ENCODE data around the gene FLCN.
"Not testable (repeated sequence)": the region's sequence is repeated elsewhere in the genome, so short reads cannot be mapped to it uniquely, and the experiment has no call there.

FLCN gene

GRCh38 chr17:17237026-17237799 is at the start of gene FLCN:
Gene FLCN, minus strand, starts transcription at chr17:17237168. Its CDS starts 9,031 bp downstream, at chr17:17228137.
- H3K4me1 ChIP-seq (ENCODE audit: control insufficient read depth in 1 of 2, insufficient read depth in 1 of 2, low read depth in 1 of 2, low read length in 1 of 2) = peaks cover 20 to 24% of the 10 kb centered on the region in 2 experiments
- H3K36me3 ChIP-seq = peaks cover 6% of the 10 kb centered on the region
- no peaks in the 10 kb centered on the region for H3K27me3 ChIP-seq
- H3K4me3 ChIP-seq (ENCODE audit: low read depth in 1 of 2, low read length in 1 of 2) = peak within 1 kb of the TSS; percentile 79 to 93
- TF ChIP-seq, protein P1, sequence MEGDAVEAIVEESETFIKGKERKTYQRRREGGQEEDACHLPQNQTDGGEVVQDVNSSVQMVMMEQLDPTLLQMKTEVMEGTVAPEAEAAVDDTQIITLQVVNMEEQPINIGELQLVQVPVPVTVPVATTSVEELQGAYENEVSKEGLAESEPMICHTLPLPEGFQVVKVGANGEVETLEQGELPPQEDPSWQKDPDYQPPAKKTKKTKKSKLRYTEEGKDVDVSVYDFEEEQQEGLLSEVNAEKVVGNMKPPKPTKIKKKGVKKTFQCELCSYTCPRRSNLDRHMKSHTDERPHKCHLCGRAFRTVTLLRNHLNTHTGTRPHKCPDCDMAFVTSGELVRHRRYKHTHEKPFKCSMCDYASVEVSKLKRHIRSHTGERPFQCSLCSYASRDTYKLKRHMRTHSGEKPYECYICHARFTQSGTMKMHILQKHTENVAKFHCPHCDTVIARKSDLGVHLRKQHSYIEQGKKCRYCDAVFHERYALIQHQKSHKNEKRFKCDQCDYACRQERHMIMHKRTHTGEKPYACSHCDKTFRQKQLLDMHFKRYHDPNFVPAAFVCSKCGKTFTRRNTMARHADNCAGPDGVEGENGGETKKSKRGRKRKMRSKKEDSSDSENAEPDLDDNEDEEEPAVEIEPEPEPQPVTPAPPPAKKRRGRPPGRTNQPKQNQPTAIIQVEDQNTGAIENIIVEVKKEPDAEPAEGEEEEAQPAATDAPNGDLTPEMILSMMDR (IDR thresholded peaks at IDR 0.05) = peak; percentile 45
- no peaks in the 10 kb centered on the region for H3K9me3 ChIP-seq
- H3K27ac ChIP-seq = peak within 1 kb of the TSS; percentile 91

DNA sequence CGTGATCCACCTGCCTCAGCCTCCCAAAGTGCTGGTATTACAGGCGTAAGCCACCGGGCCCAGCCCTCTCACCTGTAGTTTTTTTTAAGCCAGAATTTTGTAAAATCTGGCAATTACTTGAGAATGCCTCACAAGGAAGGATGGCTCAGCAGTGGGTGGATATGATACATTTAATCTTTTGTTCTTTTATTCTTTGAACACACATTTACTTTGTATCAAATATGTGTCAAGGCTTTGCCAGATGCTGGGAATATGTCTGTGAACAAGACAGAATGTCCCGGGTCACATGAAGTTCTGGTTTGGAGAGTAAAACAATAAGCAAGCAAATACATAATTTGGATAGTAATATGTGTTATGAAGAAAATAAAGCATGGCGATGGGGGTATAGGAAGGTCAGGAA is 49.0 kb upstream of the FLCN start:
- H3K4me1 ChIP-seq (ENCODE audit: control insufficient read depth in 1 of 2, insufficient read depth in 1 of 2, low read depth in 1 of 2, low read length in 1 of 2) = peaks cover 11 to 18% of the 10 kb centered on the region in 2 experiments
- H3K27me3 ChIP-seq = no peaks in the 10 kb centered on the region
- no peak overlapping the region for H3K4me3 ChIP-seq (ENCODE audit: low read depth in 1 of 2, low read length in 1 of 2)
- no peak overlapping the region for H3K27ac ChIP-seq
- H3K9me3 ChIP-seq = no peaks in the 10 kb centered on the region
- TF ChIP-seq, protein P1 (IDR thresholded peaks at IDR 0.05) = no peak
- H3K36me3 ChIP-seq = no peaks in the 10 kb centered on the region

DNA sequence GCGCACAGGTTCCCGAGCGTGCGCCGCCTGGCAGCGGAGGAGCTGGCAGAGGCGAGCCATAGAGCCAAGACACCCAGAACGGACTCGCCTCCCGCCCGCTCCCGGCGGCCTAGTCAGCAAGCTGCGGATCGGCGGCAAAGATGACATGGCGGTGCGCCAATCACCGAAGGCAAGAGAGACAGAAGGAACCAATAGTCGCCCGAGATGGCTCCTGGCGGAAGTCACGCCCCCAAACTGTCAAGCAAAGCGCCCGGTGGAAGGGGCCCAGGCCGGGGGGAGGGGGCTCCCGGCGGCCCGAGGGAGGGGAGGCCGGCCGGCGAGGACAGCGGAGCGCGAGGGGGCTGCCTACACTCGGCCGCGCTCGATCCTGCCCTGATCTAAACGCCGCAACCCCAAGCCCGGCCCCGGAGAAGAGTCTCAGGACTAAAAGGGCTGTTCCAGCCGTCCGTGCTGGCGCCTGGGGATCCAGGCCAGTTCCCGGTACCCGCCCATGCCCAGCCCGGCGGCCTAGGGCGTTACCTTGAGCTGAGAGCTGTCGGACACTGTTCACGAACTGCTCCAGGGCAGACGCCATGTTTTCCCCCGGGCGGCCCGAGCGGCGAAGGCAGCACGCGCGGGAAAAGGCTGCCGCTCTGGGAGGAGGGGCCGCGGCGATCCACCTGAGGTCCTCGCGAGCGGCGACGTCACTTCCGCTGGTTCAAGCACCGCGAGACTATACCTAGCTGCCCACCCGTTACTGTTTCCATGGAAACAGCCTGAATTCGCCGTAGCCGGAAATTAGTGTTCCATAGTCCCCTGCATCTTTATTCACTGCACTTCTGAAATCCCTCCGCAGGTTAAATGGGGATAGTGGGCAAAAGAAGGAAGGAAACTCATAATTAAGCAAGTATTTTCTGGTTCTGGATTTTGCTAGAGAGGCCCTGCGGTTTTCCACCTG is 43.9 kb upstream of the FLCN start, which contains the start of gene COPS3:
COPS3 (minus strand) TSS at position 634 of the 937 bp plus-strand sequence; CDS start at position 574, 60 bp downstream.
- Histone ChIP-seq H3K27me3 (no peaks in the 10 kb centered on the region), H3K4me3 (ENCODE audit: low read depth in 1 of 2, low read length in 1 of 2) (peak within 1 kb of the TSS; percentile 86 to 98), H3K36me3 (no peaks in the 10 kb centered on the region), H3K27ac (peak within 1 kb of the TSS; percentile 90), H3K4me1 (ENCODE audit: control insufficient read depth in 1 of 2, insufficient read depth in 1 of 2, low read depth in 1 of 2, low read length in 1 of 2) (peaks cover 47 to 60% of the 10 kb centered on the region in 2 experiments), H3K9me3 (no peaks in the 10 kb centered on the region)
- TF ChIP-seq, protein P1 (IDR thresholded peaks at IDR 0.05) = peak; percentile 35

DNA sequence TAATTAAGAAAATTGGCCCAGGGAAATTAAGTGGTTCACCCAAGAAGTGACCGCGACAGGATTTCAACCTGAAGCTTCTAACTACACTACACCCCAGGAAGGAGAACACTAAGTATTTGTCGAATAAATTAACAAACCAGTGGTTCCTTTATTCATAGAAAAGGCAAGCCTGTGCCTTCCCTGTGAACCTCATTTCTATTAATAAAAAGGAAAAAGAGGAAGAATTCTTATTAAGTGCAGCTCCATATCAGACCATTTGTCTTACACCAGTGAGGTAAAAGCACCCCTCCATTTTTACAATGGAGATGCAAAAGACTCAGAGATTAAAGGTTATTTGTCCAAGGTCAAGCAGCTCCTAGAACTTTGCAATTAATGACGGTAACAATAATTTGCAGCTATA is 42.3 kb upstream of the FLCN start:
- Histone ChIP-seq H3K9me3 (no peaks in the 10 kb centered on the region), H3K27ac (no peak overlapping the region), H3K4me3 (ENCODE audit: low read depth in 1 of 2, low read length in 1 of 2) (peak overlapping the region in 1 of 2 experiments; percentile 86)

GRCh38 chr17:17277431-17277830 is 40.5 kb upstream of the FLCN start:
- not testable (repeated sequence) for H3K36me3 ChIP-seq; H3K27me3 ChIP-seq; H3K9me3 ChIP-seq; H3K4me3 ChIP-seq (ENCODE audit: low read depth in 1 of 2, low read length in 1 of 2)
- H3K27ac ChIP-seq = peak overlapping the region; percentile 88
- H3K4me1 ChIP-seq (ENCODE audit: control insufficient read depth in 1 of 2, insufficient read depth in 1 of 2, low read depth in 1 of 2, low read length in 1 of 2) = peaks cover 59 to 67% of the 10 kb centered on the region in 2 experiments

More for the DNA sequence above, 42.3 kb upstream of the FLCN start:
- Histone ChIP-seq H3K4me1 (ENCODE audit: control insufficient read depth in 1 of 2, insufficient read depth in 1 of 2, low read depth in 1 of 2, low read length in 1 of 2) (peaks cover 59 to 75% of the 10 kb centered on the region in 2 experiments), H3K27me3 (no peaks in the 10 kb centered on the region), H3K36me3 (no peaks in the 10 kb centered on the region)
- TF ChIP-seq, protein P1 (IDR thresholded peaks at IDR 0.05) = no peak
